GM19455 (cell line): Measurements from ENCODE around the gene DOCK1.

Source experiments
- ATAC-seq: cut with Tn5 transposase; IDR thresholded peaks from one replicate; pipeline ENCODE4 v1.9.1; 2021; ENCODE audit not compliant: unreplicated experiment

DOCK1 gene

DNA sequence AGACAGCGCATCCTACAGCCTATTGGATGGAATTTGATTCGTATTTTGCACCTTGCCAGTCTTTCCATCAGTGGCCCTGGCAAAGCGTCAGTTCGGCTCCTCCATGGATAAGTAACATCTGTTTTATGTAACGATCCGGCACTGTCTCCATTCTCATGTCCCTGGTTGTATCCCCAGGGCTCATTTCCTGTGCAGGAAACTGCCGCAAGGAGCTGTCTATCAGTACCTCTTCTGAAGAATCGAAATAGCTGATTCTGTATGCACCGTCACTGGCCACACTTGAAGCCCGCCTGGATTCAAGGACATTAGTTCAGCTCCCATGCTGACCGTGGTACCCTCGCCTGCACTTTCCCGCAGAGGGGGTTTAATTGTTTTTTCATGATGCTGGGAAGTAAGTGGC lies 590.8 kb downstream of the DOCK1 start:
- ATAC-seq: no peak

DNA sequence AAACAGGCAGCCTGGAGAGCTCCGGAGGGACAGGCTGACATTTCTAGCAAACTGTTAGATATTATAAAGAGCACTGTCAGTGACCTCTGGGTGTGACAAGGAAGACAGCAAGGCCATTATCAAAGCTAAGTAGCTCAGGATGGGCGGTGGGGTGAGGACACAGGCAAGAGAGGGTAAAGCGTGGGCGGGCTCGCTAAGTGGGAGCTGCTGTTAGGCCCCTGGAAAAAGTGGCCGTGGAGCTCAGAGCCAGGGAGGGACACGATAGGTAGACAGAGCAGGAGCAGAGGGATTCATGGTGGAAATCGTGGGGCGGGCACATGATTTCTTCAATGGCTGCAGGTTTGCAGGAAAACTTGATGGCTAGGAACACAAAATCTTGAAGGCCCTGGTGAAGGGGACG lies 592.5 kb downstream of the DOCK1 start:
- ATAC-seq: no peak

DNA sequence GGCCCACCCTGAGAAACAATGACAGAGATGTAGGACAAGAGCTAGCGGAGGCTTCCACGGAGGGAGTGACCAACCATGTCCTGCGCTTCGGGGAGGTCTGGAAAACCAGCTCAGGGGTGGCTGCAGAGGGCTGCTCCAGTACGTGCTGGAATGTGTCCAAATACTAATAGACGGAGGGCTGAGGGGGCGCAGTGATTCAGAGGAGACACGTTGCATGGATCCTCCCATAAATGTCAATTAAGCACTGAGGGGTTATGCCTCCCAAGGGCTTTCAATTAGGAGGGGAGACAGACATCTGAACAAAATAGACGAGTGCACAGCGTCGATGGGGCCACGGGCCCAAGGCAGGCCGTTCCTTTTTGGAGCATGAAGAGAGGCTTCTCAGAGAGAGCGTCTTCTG lies 592.9 kb downstream of the DOCK1 start:
- ATAC-seq: no peak

GRCh38 chr10:127500127-127500526 lies 594.9 kb downstream of the DOCK1 start:
- ATAC-seq: no peak
